DOHH2 (cell line): ENCODE measurements around the gene LRTM2.

ENCODE experiments used
- H3F3A ChIP-seq: fragments of 200-600 bp; sonication (generic), shearing (Covaris generic); 2 replicates; pipeline ENCODE4 v1.6.0; 2016; ENCODE audit warnings: antibody characterized with exemption, mild to moderate bottlenecking; ENCODE audit not compliant: control insufficient read depth, insufficient read depth
- H3K27ac ChIP-seq: fragments of 200-600 bp; sonication (generic); 2 replicates; pipeline ENCODE4 v1.5.1; 2014; ENCODE audit warnings: low read depth, mild to moderate bottlenecking, low read length, moderate library complexity
- H3K27me3 ChIP-seq: fragments of 200-600 bp; sonication (generic); 2 replicates; pipeline ENCODE4 v1.6.1; 2014; ENCODE audit warnings: mild to moderate bottlenecking, low read length, mixed read lengths; ENCODE audit not compliant: control insufficient read depth
- H3K36me3 ChIP-seq: fragments of 200-600 bp; sonication (generic); 2 replicates; pipeline ENCODE4 v1.6.1; 2014; ENCODE audit warnings: mild to moderate bottlenecking, low read length, moderate library complexity, mixed read lengths; ENCODE audit not compliant: control insufficient read depth
- H3K4me1 ChIP-seq: fragments of 200-600 bp; sonication (generic); 2 replicates; pipeline ENCODE4 v1.6.1; 2014; ENCODE audit warnings: mild to moderate bottlenecking, low read length, mixed read lengths; ENCODE audit not compliant: control insufficient read depth
- H3K4me2 ChIP-seq: fragments of 200-600 bp; sonication (generic); 2 replicates; pipeline ENCODE4 v1.6.0; 2014; ENCODE audit warnings: mild to moderate bottlenecking, low read length, moderate library complexity
- H3K4me3 ChIP-seq: fragments of 200-600 bp; sonication (generic); 2 replicates; pipeline ENCODE4 v1.5.1; 2014; ENCODE audit warnings: mild to moderate bottlenecking, low read length, mixed read lengths
- H3K79me2 ChIP-seq: fragments of 200-600 bp; sonication (generic); 2 replicates; pipeline ENCODE4 v1.6.1; 2014; ENCODE audit warnings: mild to moderate bottlenecking, low read length, mixed read lengths; ENCODE audit not compliant: control insufficient read depth
- H3K9me2 ChIP-seq: fragments of 200-600 bp; sonication (generic); replicated peaks from 2 replicates; pipeline ENCODE4 v1.6.1; 2014; ENCODE audit warnings: mild to moderate bottlenecking, low read length, mixed read lengths; ENCODE audit not compliant: control insufficient read depth
- H3K9me3 ChIP-seq: fragments of 200-600 bp; sonication (generic); 2 replicates; pipeline ENCODE4 v1.6.1; 2014; ENCODE audit warnings: antibody characterized with exemption, low read length, mixed read lengths; ENCODE audit not compliant: control insufficient read depth, insufficient read depth
- H4K20me1 ChIP-seq: fragments of 200-600 bp; sonication (generic); 2 replicates; pipeline ENCODE4 v1.6.0; 2014; ENCODE audit warnings: low read depth, mild to moderate bottlenecking, antibody characterized with exemption, low read length, moderate library complexity; ENCODE audit not compliant: control insufficient read depth, insufficient read depth
- EZH2phosphoT487 ChIP-seq: fragments of 200-600 bp; sonication (generic); IDR thresholded peaks from 2 replicates; pipeline ENCODE4 v1.6.1; 2017; ENCODE audit warnings: borderline replicate concordance, mild to moderate bottlenecking, antibody characterized with exemption, low read length, moderate library complexity, mixed read lengths
- TF ChIP-seq, protein P1 (sequence below): fragments of 200-600 bp; sonication (generic); IDR thresholded peaks from one replicate; pipeline ENCODE4 v1.5.1; 2014; ENCODE audit warnings: antibody characterized with exemption, mild to moderate bottlenecking, low read depth, low read length; ENCODE audit not compliant: poor library complexity, severe bottlenecking

LRTM2 gene

DNA sequence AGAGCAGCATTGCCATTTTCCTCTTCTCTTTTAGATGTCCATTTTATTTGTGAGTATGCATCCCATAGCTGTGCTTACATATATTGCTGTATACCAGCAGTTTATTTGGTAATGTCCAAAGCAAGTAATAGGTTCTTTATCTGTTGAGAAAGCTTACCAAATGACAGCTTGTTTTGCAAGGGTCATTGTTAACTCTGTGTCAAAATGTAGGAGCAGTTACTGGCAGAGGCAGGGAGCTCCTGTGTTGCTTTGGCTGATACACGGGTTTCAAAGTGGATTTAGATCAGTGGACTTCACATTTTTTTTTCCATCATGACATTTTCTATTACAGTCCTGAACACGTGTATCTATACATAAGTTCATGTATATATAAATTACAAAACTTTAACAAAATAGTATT is 38.1 kb upstream of the LRTM2 start:
- no peaks in the 10 kb centered on the region for H3K27me3 ChIP-seq
- H3K4me1 ChIP-seq, result no peaks in the 10 kb centered on the region
- no peak overlapping the region for H3K4me3 ChIP-seq
- H3K79me2 ChIP-seq, result peaks cover 6% of the 10 kb centered on the region; the same call in 1 of the 2 replicates
- H3K27ac ChIP-seq, result no peak overlapping the region
- H3K9me2 ChIP-seq, result no peaks in the 10 kb centered on the region
- no peak overlapping the region for H3K4me2 ChIP-seq
- H3F3A ChIP-seq, result 0 out of 2 replicates have a peak, but pooled peaks cover 3% of the 10 kb centered on the region
- H3K9me3 ChIP-seq, result no peaks in the 10 kb centered on the region
- H3K36me3 ChIP-seq, result peaks cover 85% of the 10 kb centered on the region
- TF ChIP-seq, protein P1, sequence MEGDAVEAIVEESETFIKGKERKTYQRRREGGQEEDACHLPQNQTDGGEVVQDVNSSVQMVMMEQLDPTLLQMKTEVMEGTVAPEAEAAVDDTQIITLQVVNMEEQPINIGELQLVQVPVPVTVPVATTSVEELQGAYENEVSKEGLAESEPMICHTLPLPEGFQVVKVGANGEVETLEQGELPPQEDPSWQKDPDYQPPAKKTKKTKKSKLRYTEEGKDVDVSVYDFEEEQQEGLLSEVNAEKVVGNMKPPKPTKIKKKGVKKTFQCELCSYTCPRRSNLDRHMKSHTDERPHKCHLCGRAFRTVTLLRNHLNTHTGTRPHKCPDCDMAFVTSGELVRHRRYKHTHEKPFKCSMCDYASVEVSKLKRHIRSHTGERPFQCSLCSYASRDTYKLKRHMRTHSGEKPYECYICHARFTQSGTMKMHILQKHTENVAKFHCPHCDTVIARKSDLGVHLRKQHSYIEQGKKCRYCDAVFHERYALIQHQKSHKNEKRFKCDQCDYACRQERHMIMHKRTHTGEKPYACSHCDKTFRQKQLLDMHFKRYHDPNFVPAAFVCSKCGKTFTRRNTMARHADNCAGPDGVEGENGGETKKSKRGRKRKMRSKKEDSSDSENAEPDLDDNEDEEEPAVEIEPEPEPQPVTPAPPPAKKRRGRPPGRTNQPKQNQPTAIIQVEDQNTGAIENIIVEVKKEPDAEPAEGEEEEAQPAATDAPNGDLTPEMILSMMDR, result no peak
- no peak for TF ChIP-seq EZH2phosphoT487
- no peaks in the 10 kb centered on the region for H4K20me1 ChIP-seq

DNA sequence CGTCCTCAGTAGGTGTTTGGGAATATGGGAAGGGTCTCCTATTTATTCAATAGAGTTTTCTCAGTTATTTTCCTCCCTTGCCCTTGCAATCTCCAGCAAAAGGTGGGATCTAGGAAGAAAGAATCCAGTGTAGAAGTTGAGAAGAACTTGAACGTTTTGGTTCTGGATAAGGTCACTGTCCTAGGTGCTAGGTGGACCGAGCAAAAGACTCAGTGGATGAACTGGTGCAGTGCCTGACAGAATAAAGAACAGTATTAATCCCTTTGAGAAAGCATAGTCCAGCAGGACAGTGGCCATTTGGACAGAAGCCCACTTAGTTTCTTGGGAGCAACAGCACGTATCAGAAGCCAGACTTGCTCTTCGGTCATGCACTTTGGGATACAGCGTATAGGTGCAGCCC is 32.7 kb upstream of the LRTM2 start:
- Histone ChIP-seq H3K79me2 (no peaks in the 10 kb centered on the region), H3K36me3 (peaks cover 46% of the 10 kb centered on the region), H3K27me3 (no peaks in the 10 kb centered on the region), H3K4me3 (no peak overlapping the region), H3K4me2 (no peak overlapping the region), H3K27ac (no peak overlapping the region), H4K20me1 (peaks cover 3% of the 10 kb centered on the region; the same call in 1 of the 2 replicates), H3F3A (peaks cover 11% of the 10 kb centered on the region; the same call in 1 of the 2 replicates), H3K9me3 (no peaks in the 10 kb centered on the region), H3K9me2 (no peaks in the 10 kb centered on the region), H3K4me1 (peaks cover 7% of the 10 kb centered on the region)
- TF ChIP-seq, protein P1, result no peak
- no peak for TF ChIP-seq EZH2phosphoT487

DNA sequence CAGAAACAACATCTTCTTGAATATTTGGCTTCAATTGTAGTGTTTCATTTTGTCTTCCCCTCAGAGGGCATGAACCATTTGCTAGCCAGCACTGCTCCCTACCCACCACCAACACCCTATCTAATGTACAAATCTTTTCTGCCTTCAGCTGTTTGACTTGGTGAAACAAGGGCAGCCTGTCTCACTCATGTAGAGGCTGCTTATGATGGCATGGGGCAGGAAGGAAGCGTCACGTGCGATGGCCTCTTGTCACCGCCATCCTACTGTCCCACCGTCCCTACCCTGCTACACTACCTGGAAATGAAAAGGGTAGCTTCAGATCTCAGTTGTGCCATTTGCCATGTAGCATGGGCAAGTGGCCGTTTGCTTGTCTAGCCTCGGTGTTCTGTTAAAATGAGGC is 29.9 kb upstream of the LRTM2 start:
- H3K27me3 ChIP-seq, result no peaks in the 10 kb centered on the region
- peaks cover 23% of the 10 kb centered on the region for H3K36me3 ChIP-seq
- H3K79me2 ChIP-seq, result no peaks in the 10 kb centered on the region
- H3K9me2 ChIP-seq, result no peaks in the 10 kb centered on the region
- peaks cover 3% of the 10 kb centered on the region; the same call in 1 of the 2 replicates for H4K20me1 ChIP-seq
- peaks cover 8% of the 10 kb centered on the region for H3K4me1 ChIP-seq
- H3K27ac ChIP-seq, result no peak overlapping the region
- H3F3A ChIP-seq, result peaks cover 11% of the 10 kb centered on the region; the same call in 1 of the 2 replicates
- no peaks in the 10 kb centered on the region for H3K9me3 ChIP-seq
- no peak for TF ChIP-seq EZH2phosphoT487
- TF ChIP-seq, protein P1, result no peak
- H3K4me2 ChIP-seq, result no peak overlapping the region
- H3K4me3 ChIP-seq, result no peak overlapping the region
